ENCODE results near the gene TANGO2. TPM values are rescaled to one million over a fixed set of nuclear protein-coding genes. Genes with fewer than 3 reads are reported as not detected.

TANGO2 gene
- total RNA-seq, 2 donors from 2014 or later, result 34.3 to 40.1 TPM

GRCh38 chr22:20024225-20024624 is 3.3 kb downstream of the TANGO2 start:
- DNase-seq (ENCODE audit: low spot score), result peak; percentile 72
- Histone ChIP-seq H3K4me1 (replicated peaks) (peaks cover 8% of the 10 kb centered on the region), H3K36me3 (no peaks in the 10 kb centered on the region), H3K27me3 (replicated peaks; ENCODE audit: insufficient read depth) (no peaks in the 10 kb centered on the region), H3K4me3 (no peak overlapping the region), H3K27ac (peak overlapping the region; percentile 38 to 47), H3K9me3 (no peaks in the 10 kb centered on the region)
- TF ChIP-seq POLR2AphosphoS5 (IDR thresholded peaks at IDR 0.05) (peak; percentile 84), POLR2A (IDR thresholded peaks at IDR 0.05) (no peak), CTCF (IDR thresholded peaks at IDR 0.05) (no peak)
- intact Hi-C loops (cut with DNase I), result no loop called here
- WGBS, result 60% methylated on average over 13 of the region's 13 CpGs

- no peak for TF ChIP-seq POLR2A (IDR thresholded peaks at IDR 0.05)
- TF ChIP-seq POLR2AphosphoS5 (IDR thresholded peaks at IDR 0.05), result no peak
- no peak for TF ChIP-seq CTCF (IDR thresholded peaks at IDR 0.05)
- H3K4me3 ChIP-seq, result no peak overlapping the region
- no peaks in the 10 kb centered on the region for H3K36me3 ChIP-seq
- H3K4me1 ChIP-seq (replicated peaks), result peaks cover 8% of the 10 kb centered on the region
- 89% methylated on average over 15 of the region's 15 CpGs for WGBS
- no peaks in the 10 kb centered on the region for H3K9me3 ChIP-seq
- H3K27ac ChIP-seq, result peak overlapping the region in 1 of 2 donors; percentile 47
- intact Hi-C loops (cut with DNase I), result no loop called here
- H3K27me3 ChIP-seq (replicated peaks; ENCODE audit: insufficient read depth), result no peaks in the 10 kb centered on the region
- DNase-seq (ENCODE audit: low spot score), result no peak
Measured at GRCh38 chr22:20024650-20025397, 3.9 kb downstream of the TANGO2 start.

- peaks cover 8% of the 10 kb centered on the region for H3K4me1 ChIP-seq (replicated peaks)
- DNase-seq (ENCODE audit: low spot score), result no peak
- intact Hi-C loops (cut with DNase I), result no loop called here
- no peaks in the 10 kb centered on the region for H3K36me3 ChIP-seq
- H3K4me3 ChIP-seq, result no peak overlapping the region
- TF ChIP-seq CTCF (IDR thresholded peaks at IDR 0.05), result no peak
- TF ChIP-seq POLR2AphosphoS5 (IDR thresholded peaks at IDR 0.05), result no peak
- no peak for TF ChIP-seq POLR2A (IDR thresholded peaks at IDR 0.05)
- 95% methylated on average over 13 of the region's 13 CpGs for WGBS
- H3K9me3 ChIP-seq, result no peaks in the 10 kb centered on the region
- no peak overlapping the region for H3K27ac ChIP-seq
- no peaks in the 10 kb centered on the region for H3K27me3 ChIP-seq (replicated peaks; ENCODE audit: insufficient read depth)
Measured at GRCh38 chr22:20025401-20026203, 4.7 kb downstream of the TANGO2 start.

- TF ChIP-seq CTCF (IDR thresholded peaks at IDR 0.05) (no peak), POLR2AphosphoS5 (IDR thresholded peaks at IDR 0.05) (no peak), POLR2A (IDR thresholded peaks at IDR 0.05) (no peak)
- WGBS, result 89% methylated on average over 13 of the region's 13 CpGs
- intact Hi-C loops (cut with DNase I), result no loop called here
- DNase-seq (ENCODE audit: low spot score), result no peak
- no peaks in the 10 kb centered on the region for H3K27me3 ChIP-seq (replicated peaks; ENCODE audit: insufficient read depth)
- no peak overlapping the region for H3K27ac ChIP-seq
- peaks cover 8% of the 10 kb centered on the region for H3K4me1 ChIP-seq (replicated peaks)
- no peaks in the 10 kb centered on the region for H3K9me3 ChIP-seq
- H3K4me3 ChIP-seq, result no peak overlapping the region
- H3K36me3 ChIP-seq, result no peaks in the 10 kb centered on the region
Measured at GRCh38 chr22:20026204-20026908, 5.4 kb downstream of the TANGO2 start.
